A673 (cell line): ENCODE results near the gene ST7. TPM values are rescaled to one million over a fixed set of nuclear protein-coding genes. Genes with fewer than 3 reads are reported as not detected.

Experiments used
- BruUV-seq: library from RNA; stranded (reverse); fragments of 400-500 nt; replicated peaks from 2 replicates; lab custom pipeline; 2021; lab: Mats Ljungman, UMichigan
- CTCF ChIA-PET: fragments of 300-600 bp; sonication (Branson Sonifier 250); formaldehyde crosslinking; loops from one replicate; lab custom pipeline; 2022; ENCODE audit warnings: antibody characterized with exemption; lab: Charles Lee
- POLR2A ChIA-PET: fragments of 300-600 bp; sonication (Branson Sonifier 250); formaldehyde crosslinking; loops from one replicate; lab custom pipeline; 2022; ENCODE audit warnings: antibody characterized with exemption; ENCODE audit not compliant: low non-redundant PET; lab: Charles Lee
- DNase-seq: peaks from one replicate; pipeline ENCODE4 v3.0.0-alpha.2; 2015; ENCODE audit warnings: low spot score
- H3K27ac ChIP-seq: fragments of 200-600 bp; sonication (generic); 2 replicates; pipeline ENCODE4 v1.5.1; 2016; ENCODE audit warnings: mixed run types, low read depth, mild to moderate bottlenecking, mixed read lengths, antibody characterized with exemption, low read length; ENCODE audit not compliant: poor library complexity, severe bottlenecking
- H3K27me3 ChIP-seq: fragments of 200-600 bp; sonication (generic); replicated peaks from 2 replicates; pipeline ENCODE4 v1.6.1; 2017; ENCODE audit warnings: mixed run types, low read depth, mild to moderate bottlenecking, mixed read lengths, antibody characterized with exemption, low read length; ENCODE audit not compliant: insufficient read depth, poor library complexity
- H3K36me3 ChIP-seq: fragments of 200-600 bp; sonication (generic); 2 replicates; pipeline ENCODE4 v1.6.1; 2016; ENCODE audit warnings: mixed run types, mild to moderate bottlenecking, mixed read lengths, antibody characterized with exemption, low read length; ENCODE audit not compliant: insufficient read depth, poor library complexity, severe bottlenecking
- H3K4me1 ChIP-seq: fragments of 200-600 bp; sonication (generic); 2 replicates; pipeline ENCODE4 v1.6.1; 2017; ENCODE audit warnings: mixed run types, mild to moderate bottlenecking, mixed read lengths, antibody characterized with exemption, low read length; ENCODE audit not compliant: insufficient read depth, poor library complexity, severe bottlenecking
- H3K4me3 ChIP-seq: fragments of 200-600 bp; sonication (generic); 2 replicates; pipeline ENCODE4 v1.5.1; 2016; ENCODE audit warnings: low read depth, mixed run types, mild to moderate bottlenecking, mixed read lengths, low read length; ENCODE audit not compliant: poor library complexity, severe bottlenecking
- H3K9me3 ChIP-seq: fragments of 200-600 bp; sonication (generic); 2 replicates; pipeline ENCODE4 v1.6.1; 2016; ENCODE audit warnings: mixed run types, low read depth, mild to moderate bottlenecking, mixed read lengths, antibody characterized with exemption, low read length; ENCODE audit not compliant: poor library complexity, severe bottlenecking
- EZH2 ChIP-seq: fragments of 200-600 bp; sonication (generic); IDR thresholded peaks from 2 replicates; pipeline ENCODE4 v1.6.1; 2017; ENCODE audit warnings: borderline replicate concordance, low read depth, mild to moderate bottlenecking, mixed read lengths, antibody characterized with exemption, low read length; ENCODE audit not compliant: poor library complexity, severe bottlenecking
- intact Hi-C: fragments of 100-400 bp; cut with micrococcal nuclease; formaldehyde crosslinking; loops from one replicate; pipeline ENCODE4 v1.10.0; 2022; ENCODE audit not compliant: unreplicated experiment
- total RNA-seq: library from RNA; stranded (reverse); gene quantifications from 2 replicates; pipeline ENCODE4 v1.2.3, GENCODE V29; 2021
- TF ChIP-seq, protein P1 (sequence below): fragments of 300-800, 200-600 bp; sonication (generic); conservative IDR thresholded peaks from 2 replicates; pipeline ENCODE4 v1.5.1; 2017; ENCODE audit warnings: low read depth, mild to moderate bottlenecking, antibody characterized with exemption, low read length, moderate library complexity, mixed read lengths

Gene ST7
- total RNA-seq, 1 experiment from 2014 or later = 24.3 TPM

GRCh38 chr7:116920359-116920758 lies 32.9 kb upstream of the ST7 start:
- ChIA-PET CTCF (no interaction called here), POLR2A (no interaction called here)
- Histone ChIP-seq H3K36me3 (peaks cover 35% of the 10 kb centered on the region), H3K4me3 (no peak overlapping the region), H3K27ac (no peak overlapping the region), H3K9me3 (no peaks in the 10 kb centered on the region), H3K4me1 (no peaks in the 10 kb centered on the region), H3K27me3 (no peaks in the 10 kb centered on the region)
- TF ChIP-seq EZH2 = no peak
- TF ChIP-seq, protein P1, sequence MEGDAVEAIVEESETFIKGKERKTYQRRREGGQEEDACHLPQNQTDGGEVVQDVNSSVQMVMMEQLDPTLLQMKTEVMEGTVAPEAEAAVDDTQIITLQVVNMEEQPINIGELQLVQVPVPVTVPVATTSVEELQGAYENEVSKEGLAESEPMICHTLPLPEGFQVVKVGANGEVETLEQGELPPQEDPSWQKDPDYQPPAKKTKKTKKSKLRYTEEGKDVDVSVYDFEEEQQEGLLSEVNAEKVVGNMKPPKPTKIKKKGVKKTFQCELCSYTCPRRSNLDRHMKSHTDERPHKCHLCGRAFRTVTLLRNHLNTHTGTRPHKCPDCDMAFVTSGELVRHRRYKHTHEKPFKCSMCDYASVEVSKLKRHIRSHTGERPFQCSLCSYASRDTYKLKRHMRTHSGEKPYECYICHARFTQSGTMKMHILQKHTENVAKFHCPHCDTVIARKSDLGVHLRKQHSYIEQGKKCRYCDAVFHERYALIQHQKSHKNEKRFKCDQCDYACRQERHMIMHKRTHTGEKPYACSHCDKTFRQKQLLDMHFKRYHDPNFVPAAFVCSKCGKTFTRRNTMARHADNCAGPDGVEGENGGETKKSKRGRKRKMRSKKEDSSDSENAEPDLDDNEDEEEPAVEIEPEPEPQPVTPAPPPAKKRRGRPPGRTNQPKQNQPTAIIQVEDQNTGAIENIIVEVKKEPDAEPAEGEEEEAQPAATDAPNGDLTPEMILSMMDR = no peak
- BruUV-seq = no TSS peak
- intact Hi-C loops = no loop called here
- no peak for DNase-seq

- H3K27ac ChIP-seq = no peak overlapping the region
- ChIA-PET CTCF (no interaction called here), POLR2A (no interaction called here)
- no peaks in the 10 kb centered on the region for H3K9me3 ChIP-seq
- no peak overlapping the region for H3K4me3 ChIP-seq
- BruUV-seq = no TSS peak
- intact Hi-C loops = no loop called here
- DNase-seq = no peak
- TF ChIP-seq, protein P1 = no peak
- TF ChIP-seq EZH2 = no peak
- H3K4me1 ChIP-seq = no peaks in the 10 kb centered on the region
- peaks cover 16% of the 10 kb centered on the region for H3K36me3 ChIP-seq
- no peaks in the 10 kb centered on the region for H3K27me3 ChIP-seq
Observed at GRCh38 chr7:116922545-116922944, 30.8 kb upstream of the ST7 start.

DNA sequence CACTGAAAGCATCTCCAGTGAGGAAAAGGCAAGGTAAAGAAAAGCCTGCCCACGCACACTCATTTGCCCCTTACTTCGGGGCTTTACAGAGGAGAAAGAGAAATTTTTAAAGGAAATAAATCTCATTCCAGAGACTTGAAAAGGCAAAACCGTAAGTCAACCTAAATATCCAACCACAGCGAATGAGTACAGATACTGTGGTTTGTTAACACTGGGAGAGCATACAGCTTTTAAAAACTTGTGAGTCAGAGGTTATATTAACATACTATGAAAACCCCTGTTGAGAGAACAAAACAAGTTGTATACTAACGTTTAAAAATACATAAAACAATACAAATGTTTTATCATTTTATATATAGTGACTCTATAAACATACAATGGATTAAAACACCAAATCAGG lies 28.6 kb upstream of the ST7 start:
- no peak overlapping the region for H3K27ac ChIP-seq
- H3K36me3 ChIP-seq = no peaks in the 10 kb centered on the region
- ChIA-PET CTCF (no interaction called here), POLR2A (no interaction called here)
- H3K4me3 ChIP-seq = no peak overlapping the region
- no peak for TF ChIP-seq EZH2
- TF ChIP-seq, protein P1 = no peak
- no peaks in the 10 kb centered on the region for H3K27me3 ChIP-seq
- H3K4me1 ChIP-seq = no peaks in the 10 kb centered on the region
- DNase-seq = no peak
- BruUV-seq = no TSS peak
- H3K9me3 ChIP-seq = no peaks in the 10 kb centered on the region
- intact Hi-C loops = no loop called here
